ENCODE results near the gene TC2N. TPM values are rescaled to one million over a fixed set of nuclear protein-coding genes. Genes with fewer than 3 reads are reported as not detected.

The TC2N gene
- total and polyA plus RNA-seq, 4 donors, result 0.62 to 6.4 (median 1.6) TPM

DNA sequence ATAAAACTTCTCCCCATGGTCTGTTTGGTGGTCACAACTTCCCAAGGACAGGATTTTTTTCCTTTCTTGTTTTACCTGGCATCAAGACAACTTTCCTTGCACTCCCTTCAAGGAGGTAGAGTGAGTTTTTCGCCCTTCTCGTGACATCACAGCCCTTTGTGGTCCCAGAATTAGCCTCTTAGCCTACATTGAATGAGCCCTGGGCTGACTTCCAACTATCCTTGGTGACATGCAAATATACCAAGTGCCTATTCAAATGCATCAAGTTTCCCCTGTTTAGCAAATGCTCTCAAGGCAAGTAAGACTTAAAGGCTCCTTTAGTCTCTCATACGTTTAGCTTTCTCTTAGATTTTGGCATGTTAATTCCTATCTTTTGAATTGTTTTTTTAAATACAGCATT, 36.6 kb downstream of the TC2N start:
- H3K4me3 ChIP-seq (ENCODE audit: low read depth in 1 of 3, low read length in 3 of 3), result no peak overlapping the region
- no peak overlapping the region for H3K9ac ChIP-seq (ENCODE audit: low read depth in 1 of 2, low read length in 2 of 2)
- TF ChIP-seq, protein P1, sequence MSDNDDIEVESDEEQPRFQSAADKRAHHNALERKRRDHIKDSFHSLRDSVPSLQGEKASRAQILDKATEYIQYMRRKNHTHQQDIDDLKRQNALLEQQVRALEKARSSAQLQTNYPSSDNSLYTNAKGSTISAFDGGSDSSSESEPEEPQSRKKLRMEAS (IDR thresholded peaks at IDR 0.05), result no peak
- TF ChIP-seq HNF4G (IDR thresholded peaks at IDR 0.05) (no peak), NR2F2 (IDR thresholded peaks at IDR 0.05) (no peak), HNF4A (conservative IDR thresholded peaks at IDR 0.05) (no peak), SP1 (IDR thresholded peaks at IDR 0.05) (no peak), RAD21 (IDR thresholded peaks at IDR 0.05) (no peak), JUND (IDR thresholded peaks at IDR 0.05) (no peak), YY1 (IDR thresholded peaks at IDR 0.05) (no peak), RXRA (IDR thresholded peaks at IDR 0.05) (no peak), TAF1 (conservative IDR thresholded peaks at IDR 0.05) (no peak)
- TF ChIP-seq, protein P2, sequence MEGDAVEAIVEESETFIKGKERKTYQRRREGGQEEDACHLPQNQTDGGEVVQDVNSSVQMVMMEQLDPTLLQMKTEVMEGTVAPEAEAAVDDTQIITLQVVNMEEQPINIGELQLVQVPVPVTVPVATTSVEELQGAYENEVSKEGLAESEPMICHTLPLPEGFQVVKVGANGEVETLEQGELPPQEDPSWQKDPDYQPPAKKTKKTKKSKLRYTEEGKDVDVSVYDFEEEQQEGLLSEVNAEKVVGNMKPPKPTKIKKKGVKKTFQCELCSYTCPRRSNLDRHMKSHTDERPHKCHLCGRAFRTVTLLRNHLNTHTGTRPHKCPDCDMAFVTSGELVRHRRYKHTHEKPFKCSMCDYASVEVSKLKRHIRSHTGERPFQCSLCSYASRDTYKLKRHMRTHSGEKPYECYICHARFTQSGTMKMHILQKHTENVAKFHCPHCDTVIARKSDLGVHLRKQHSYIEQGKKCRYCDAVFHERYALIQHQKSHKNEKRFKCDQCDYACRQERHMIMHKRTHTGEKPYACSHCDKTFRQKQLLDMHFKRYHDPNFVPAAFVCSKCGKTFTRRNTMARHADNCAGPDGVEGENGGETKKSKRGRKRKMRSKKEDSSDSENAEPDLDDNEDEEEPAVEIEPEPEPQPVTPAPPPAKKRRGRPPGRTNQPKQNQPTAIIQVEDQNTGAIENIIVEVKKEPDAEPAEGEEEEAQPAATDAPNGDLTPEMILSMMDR (IDR thresholded peaks at IDR 0.05; ENCODE audit: low read depth, low read length, missing input control), result no peak
- TF ChIP-seq, protein P3, sequence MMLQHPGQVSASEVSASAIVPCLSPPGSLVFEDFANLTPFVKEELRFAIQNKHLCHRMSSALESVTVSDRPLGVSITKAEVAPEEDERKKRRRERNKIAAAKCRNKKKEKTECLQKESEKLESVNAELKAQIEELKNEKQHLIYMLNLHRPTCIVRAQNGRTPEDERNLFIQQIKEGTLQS (IDR thresholded peaks at IDR 0.05), result no peak
- TF ChIP-seq, protein P4, sequence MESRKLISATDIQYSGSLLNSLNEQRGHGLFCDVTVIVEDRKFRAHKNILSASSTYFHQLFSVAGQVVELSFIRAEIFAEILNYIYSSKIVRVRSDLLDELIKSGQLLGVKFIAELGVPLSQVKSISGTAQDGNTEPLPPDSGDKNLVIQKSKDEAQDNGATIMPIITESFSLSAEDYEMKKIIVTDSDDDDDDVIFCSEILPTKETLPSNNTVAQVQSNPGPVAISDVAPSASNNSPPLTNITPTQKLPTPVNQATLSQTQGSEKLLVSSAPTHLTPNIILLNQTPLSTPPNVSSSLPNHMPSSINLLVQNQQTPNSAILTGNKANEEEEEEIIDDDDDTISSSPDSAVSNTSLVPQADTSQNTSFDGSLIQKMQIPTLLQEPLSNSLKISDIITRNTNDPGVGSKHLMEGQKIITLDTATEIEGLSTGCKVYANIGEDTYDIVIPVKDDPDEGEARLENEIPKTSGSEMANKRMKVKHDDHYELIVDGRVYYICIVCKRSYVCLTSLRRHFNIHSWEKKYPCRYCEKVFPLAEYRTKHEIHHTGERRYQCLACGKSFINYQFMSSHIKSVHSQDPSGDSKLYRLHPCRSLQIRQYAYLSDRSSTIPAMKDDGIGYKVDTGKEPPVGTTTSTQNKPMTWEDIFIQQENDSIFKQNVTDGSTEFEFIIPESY (IDR thresholded peaks at IDR 0.05), result no peak
- H3K4me1 ChIP-seq (ENCODE audit: control insufficient read depth in 4 of 4, insufficient read depth in 4 of 4, low read length in 3 of 4), result peaks cover 0 to 2% (median under 1%) of the 10 kb centered on the region in 4 donors
- H3K36me3 ChIP-seq (ENCODE audit: control insufficient read depth in 4 of 4, insufficient read depth in 3 of 4, low read depth in 1 of 4, low read length in 3 of 4), result no peaks in the 10 kb centered on the region
- DNase-seq (ENCODE audit: low spot score), result no peak
- H3K27ac ChIP-seq (ENCODE audit: low read depth in 1 of 2, low read length in 2 of 2), result no peak overlapping the region
- 78% methylated on average over 3 of the region's 3 CpGs for WGBS
- H3K9me3 ChIP-seq (ENCODE audit: control insufficient read depth in 4 of 4, low read length in 3 of 4), result peaks cover 0 to 4% (median 1%) of the 10 kb centered on the region in 4 donors
- peaks cover 0 to 7% (median 0%) of the 10 kb centered on the region in 4 donors for H3K27me3 ChIP-seq (ENCODE audit: control insufficient read depth in 4 of 4, insufficient read depth in 4 of 4, low read length in 3 of 4)

DNA sequence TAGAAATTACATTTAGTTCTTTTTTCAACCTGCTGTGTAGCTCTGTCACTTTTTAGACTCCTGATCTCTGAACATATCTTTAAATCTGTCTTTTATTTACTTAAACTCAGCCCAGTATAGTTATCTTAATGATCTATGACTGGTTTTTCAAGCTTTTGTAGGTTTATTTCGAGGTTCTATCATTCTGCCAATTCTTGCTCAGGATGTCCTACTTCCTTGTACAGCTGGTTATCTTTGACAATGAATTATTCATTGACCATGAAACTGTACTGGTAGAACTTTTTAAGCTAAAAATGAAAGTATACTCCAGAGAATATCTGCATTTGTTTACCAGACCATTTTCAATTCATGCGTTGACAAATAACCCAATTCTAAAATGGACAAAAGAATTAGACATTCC, 37.8 kb downstream of the TC2N start:
- Histone ChIP-seq H3K9me3 (ENCODE audit: control insufficient read depth in 4 of 4, low read length in 3 of 4) (peaks cover 0 to 4% (median 1%) of the 10 kb centered on the region in 4 donors), H3K36me3 (ENCODE audit: control insufficient read depth in 4 of 4, insufficient read depth in 3 of 4, low read depth in 1 of 4, low read length in 3 of 4) (no peaks in the 10 kb centered on the region), H3K27me3 (ENCODE audit: control insufficient read depth in 4 of 4, insufficient read depth in 4 of 4, low read length in 3 of 4) (peaks cover 0 to 7% (median 0%) of the 10 kb centered on the region in 4 donors), H3K9ac (ENCODE audit: low read depth in 1 of 2, low read length in 2 of 2) (no peak overlapping the region), H3K4me1 (ENCODE audit: control insufficient read depth in 4 of 4, insufficient read depth in 4 of 4, low read length in 3 of 4) (no peaks in the 10 kb centered on the region), H3K27ac (ENCODE audit: low read depth in 1 of 2, low read length in 2 of 2) (no peak overlapping the region), H3K4me3 (ENCODE audit: low read depth in 1 of 3, low read length in 3 of 3) (no peak overlapping the region)
- 58% methylated on average over 2 of the region's 2 CpGs for WGBS
- TF ChIP-seq TAF1 (conservative IDR thresholded peaks at IDR 0.05) (no peak), HNF4G (IDR thresholded peaks at IDR 0.05) (no peak), FOXA1 (IDR thresholded peaks at IDR 0.05) (no peak), SP1 (IDR thresholded peaks at IDR 0.05) (no peak), NR2F2 (IDR thresholded peaks at IDR 0.05) (no peak)
- TF ChIP-seq, protein P2 (IDR thresholded peaks at IDR 0.05; ENCODE audit: low read depth, low read length, missing input control), result no peak
- TF ChIP-seq, protein P1 (IDR thresholded peaks at IDR 0.05), result no peak
- TF ChIP-seq, protein P4 (IDR thresholded peaks at IDR 0.05), result no peak
- DNase-seq (ENCODE audit: low spot score), result no peak
